ENCODE results near the gene CELA3A.
"Not testable (repeated sequence)": the region's sequence is repeated elsewhere in the genome, so short reads cannot be mapped to it uniquely, and the experiment has no call there.

GRCh38 chr1:21974699-21975098 is 26.8 kb upstream of the CELA3A start:
- not testable (repeated sequence) for TF ChIP-seq CTCF (tag by site-specific recombination; IDR thresholded peaks at IDR 0.05); BCL6B (tag by site-specific recombination; IDR thresholded peaks at IDR 0.05); ZNF169 (tag by site-specific recombination; IDR thresholded peaks at IDR 0.05); ZNF202 (tag by site-specific recombination; IDR thresholded peaks at IDR 0.05; ENCODE audit: borderline replicate concordance); BCL11A (tag by site-specific recombination; IDR thresholded peaks at IDR 0.05; ENCODE audit: low read depth); MYNN (tag by site-specific recombination; IDR thresholded peaks at IDR 0.05; ENCODE audit: borderline replicate concordance); OSR2 (tag by site-specific recombination; IDR thresholded peaks at IDR 0.05); ZBTB26 (tag by site-specific recombination; optimal IDR thresholded peaks at IDR 0.05); ZNF776 (tag by site-specific recombination; IDR thresholded peaks at IDR 0.05; ENCODE audit: borderline replicate concordance); ZNF792 (tag by site-specific recombination; IDR thresholded peaks at IDR 0.05); ZBTB20 (tag by site-specific recombination; IDR thresholded peaks at IDR 0.05); HIC1 (tag by site-specific recombination; IDR thresholded peaks at IDR 0.05); YY2 (tag by site-specific recombination; IDR thresholded peaks at IDR 0.05)

Data from HEK293 (cell line).